H1 (cell line): Measurements from ENCODE around the gene NFKBIE. TPM values are rescaled to one million over a fixed set of nuclear protein-coding genes. Genes with fewer than 3 reads are reported as not detected.
A peak's percentile ranks its signal among the peaks of the same experiment; 100 is the strongest.

Source experiments
- CTCF ChIA-PET: fragments of 300-600 bp; sonication (Branson Sonifier 250); formaldehyde crosslinking; loops from one replicate; lab custom pipeline; 2021; ENCODE audit not compliant: partially characterized antibody; lab: Charles Lee
- POLR2A ChIA-PET: fragments of 300-600 bp; sonication (Branson Sonifier 250); formaldehyde crosslinking; loops from one replicate; lab custom pipeline; 2021; ENCODE audit warnings: inconsistent platforms; ENCODE audit not compliant: partially characterized antibody; lab: Charles Lee
- DNase-seq, 2 experiments: peaks; one replicate each; pipeline versions ENCODE4 v3.0.0 to v3.0.0-alpha.2; 2010 to 2022; ENCODE audit warnings: low spot score in 2 of 2, low read depth in 1 of 2, mixed read lengths in 1 of 2
- FAIRE-seq: peaks from 2 replicates; lab custom pipeline; 2011; peaks lifted over from hg19 to GRCh38; lab: Jason Lieb, UNC
- H2AFZ ChIP-seq: 2 replicates; pipeline ENCODE4 v1.8.1; 2012; ENCODE audit warnings: low read length, inconsistent platforms
- H2AK5ac ChIP-seq: 2 replicates; pipeline ENCODE4 v1.6.1; 2013; ENCODE audit warnings: low read depth, low read length
- H2BK120ac ChIP-seq: replicated peaks from 2 replicates; pipeline ENCODE3; 2013; ENCODE audit warnings: low read depth, low read length, inconsistent platforms
- H2BK12ac ChIP-seq: 2 replicates; pipeline ENCODE4 v1.6.1; 2013; ENCODE audit warnings: low read depth, low read length
- H2BK15ac ChIP-seq: 2 replicates; pipeline ENCODE4 v1.6.1; 2013; ENCODE audit warnings: low read length
- H2BK20ac ChIP-seq: 2 replicates; pipeline ENCODE4 v1.6.1; 2013; ENCODE audit warnings: low read length
- H2BK5ac ChIP-seq: 2 replicates; pipeline ENCODE4 v1.6.1; 2013; ENCODE audit warnings: low read depth, low read length
- H3K14ac ChIP-seq: 2 replicates; pipeline ENCODE4 v1.6.1; 2013; ENCODE audit warnings: inconsistent platforms; ENCODE audit not compliant: insufficient read length
- H3K18ac ChIP-seq: 2 replicates; pipeline ENCODE4 v1.6.1; 2013; ENCODE audit warnings: low read length; ENCODE audit errors: extremely low read depth
- H3K23ac ChIP-seq: 2 replicates; pipeline ENCODE4 v1.6.1; 2013; ENCODE audit warnings: inconsistent platforms; ENCODE audit not compliant: insufficient read length
- H3K23me2 ChIP-seq: 2 replicates; pipeline ENCODE4 v1.6.1; 2013; ENCODE audit warnings: low read depth, low read length
- H3K27ac ChIP-seq: 2 replicates; pipeline ENCODE4 v1.6.1; 2011; ENCODE audit warnings: low read depth, low read length, inconsistent platforms
- H3K27me3 ChIP-seq, 4 experiments: replicated peaks in 1 of 4; 1 replicate in 1 of 4; 2 replicates in 3 of 4; pipeline versions ENCODE4 v1.6.1 to v1.8.1; 2011 to 2013; ENCODE audit warnings: low read length in 3 of 4, mild to moderate bottlenecking in 3 of 4, inconsistent platforms in 2 of 4, mixed read lengths in 2 of 4, moderate library complexity in 1 of 4; ENCODE audit not compliant: control insufficient read depth in 3 of 4, insufficient read depth in 3 of 4; ENCODE audit errors: extremely low read depth in 1 of 4
- H3K36me3 ChIP-seq, 4 experiments: 2 replicates each; pipeline versions ENCODE4 v1.6.1 to v1.8.1; 2011 to 2013; ENCODE audit warnings: mild to moderate bottlenecking in 4 of 4, low read length in 3 of 4, moderate library complexity in 2 of 4, control low read depth in 1 of 4, inconsistent platforms in 1 of 4; ENCODE audit not compliant: insufficient read depth in 4 of 4, control insufficient read depth in 2 of 4
- H3K4ac ChIP-seq: replicated peaks from 2 replicates; pipeline ENCODE3; 2013; ENCODE audit warnings: low read length, low read depth, mixed read lengths, inconsistent platforms; ENCODE audit not compliant: insufficient read length
- H3K4me1 ChIP-seq, 4 experiments: replicated peaks in 1 of 4; 1 replicate in 1 of 4; 2 replicates in 3 of 4; pipeline versions ENCODE4 v1.6.1 to v1.8.1; 2011 to 2013; ENCODE audit warnings: low read length in 3 of 4, inconsistent platforms in 2 of 4, mixed read lengths in 1 of 4; ENCODE audit not compliant: insufficient read depth in 4 of 4, control insufficient read depth in 3 of 4
- H3K4me2 ChIP-seq, 2 experiments: 2 replicates each; pipeline versions ENCODE4 v1.6.1 to v1.8.1; 2011 to 2013; ENCODE audit warnings: low read depth in 2 of 2, low read length in 2 of 2, control low read depth in 1 of 2, inconsistent platforms in 1 of 2, mild to moderate bottlenecking in 1 of 2; ENCODE audit not compliant: insufficient read depth in 1 of 2
- H3K4me3 ChIP-seq, 4 experiments: fragments of 200-600, 300-600 bp in 1 of 4; sonication (generic), shearing (Covaris generic), sonication (Bioruptor Twin) in 1 of 4; 2 replicates each; pipeline versions ENCODE4 v1.5.1 to v1.8.1; 2011 to 2016; ENCODE audit warnings: low read length in 4 of 4, low read depth in 3 of 4, control low read depth in 2 of 4, inconsistent platforms in 2 of 4, mild to moderate bottlenecking in 2 of 4, mixed read lengths in 1 of 4, moderate library complexity in 1 of 4; ENCODE audit not compliant: insufficient read depth in 2 of 4; ENCODE audit errors: extremely low read depth in 1 of 4
- H3K56ac ChIP-seq: replicated peaks from 2 replicates; pipeline ENCODE3; 2013; ENCODE audit warnings: low read depth, mild to moderate bottlenecking, mixed read lengths, low read length, inconsistent platforms; ENCODE audit not compliant: insufficient read length
- H3K79me1 ChIP-seq: 2 replicates; pipeline ENCODE4 v1.6.1; 2013; ENCODE audit warnings: low read depth, low read length, control low read depth
- H3K79me2 ChIP-seq, 2 experiments: 2 replicates each; pipeline versions ENCODE4 v1.6.1 to v1.8.1; 2012 to 2013; ENCODE audit warnings: low read length in 2 of 2, mild to moderate bottlenecking in 2 of 2, inconsistent platforms in 1 of 2; ENCODE audit not compliant: insufficient read depth in 2 of 2, control insufficient read depth in 1 of 2
- H3K9ac ChIP-seq, 4 experiments: replicated peaks in 1 of 4; 1 replicate in 1 of 4; 2 replicates in 3 of 4; pipeline versions ENCODE4 v1.6.1 to v1.8.1; 2011 to 2013; ENCODE audit warnings: low read depth in 3 of 4, low read length in 3 of 4, control low read depth in 2 of 4, mild to moderate bottlenecking in 2 of 4, moderate library complexity in 2 of 4, inconsistent platforms in 1 of 4; ENCODE audit errors: extremely low read depth in 1 of 4
- H3K9me3 ChIP-seq, 2 experiments: 2 replicates each; pipeline versions ENCODE4 v1.6.1 to v1.8.1; 2012 to 2013; ENCODE audit warnings: mild to moderate bottlenecking in 2 of 2, moderate library complexity in 2 of 2, control low read depth in 1 of 2, inconsistent platforms in 1 of 2, low read depth in 1 of 2, low read length in 1 of 2, mixed read lengths in 1 of 2; ENCODE audit not compliant: insufficient read depth in 2 of 2
- H4K20me1 ChIP-seq, 2 experiments: replicated peaks in 1 of 2; 2 replicates each; pipeline versions ENCODE3 to v1.8.1; 2011 to 2013; ENCODE audit warnings: inconsistent platforms in 2 of 2, low read length in 2 of 2, mild to moderate bottlenecking in 1 of 2; ENCODE audit not compliant: insufficient read depth in 2 of 2, control insufficient read depth in 1 of 2
- H4K5ac ChIP-seq: 2 replicates; pipeline ENCODE4 v1.6.1; 2013; ENCODE audit warnings: low read length, low read depth, mixed read lengths, inconsistent platforms; ENCODE audit not compliant: insufficient read length
- H4K8ac ChIP-seq: 2 replicates; pipeline ENCODE4 v1.8.0; 2013; ENCODE audit warnings: mild to moderate bottlenecking, moderate library complexity, low read length, inconsistent platforms; ENCODE audit not compliant: insufficient read depth; ENCODE audit errors: extremely low read depth
- H4K91ac ChIP-seq: replicated peaks from 2 replicates; pipeline ENCODE3; 2013; ENCODE audit warnings: low read length, mixed read lengths, inconsistent platforms; ENCODE audit not compliant: insufficient read length
- JUND ChIP-seq: IDR thresholded peaks from 2 replicates; pipeline ENCODE4 v1.6.1; 2011; ENCODE audit warnings: mild to moderate bottlenecking, improper control_type of control experiment, low read length
- POLR2A ChIP-seq, 2 experiments: IDR thresholded peaks; 1 replicate in 1 of 2; 2 replicates in 1 of 2; pipeline ENCODE4 v1.6.1; 2011; ENCODE audit warnings: low read depth in 2 of 2, low read length in 2 of 2, mild to moderate bottlenecking in 2 of 2; ENCODE audit errors: control extremely low read depth in 1 of 2
- POLR2AphosphoS5 ChIP-seq: IDR thresholded peaks from 2 replicates; pipeline ENCODE4 v1.6.1; 2011; ENCODE audit warnings: low read depth, low read length
- WGBS, 2 experiments: shearing (Covaris generic) in 1 of 2; methylation state at CpG; one replicate each; pipeline versions ENCODE4 v1.1.6 to v1.1.7; 2013 to 2015; ENCODE audit warnings: low lambda C conversion rate in 2 of 2, mixed read lengths in 2 of 2, inconsistent platforms in 1 of 2, low coverage in 1 of 2, missing lambda C conversion rate in 1 of 2; ENCODE audit not compliant: insufficient replicate concordance in 2 of 2, insufficient coverage in 1 of 2, insufficient read length in 1 of 2; ENCODE audit errors: extremely low coverage in 1 of 2, missing lambda C conversion rate in 1 of 2; 5-methylcytosine and 5-hydroxymethylcytosine counted together
- polyA plus RNA-seq, 7 experiments: library from polyadenylated mRNA; depleted of rRNA in 3 of 7; stranded (reverse) in 5 of 7; unstranded in 2 of 7; fragments of >200 nt in 5 of 7; fragments of 200-250 nt in 2 of 7; gene quantifications; 1 replicate in 5 of 7; 2 replicates in 1 of 7; 4 replicates in 1 of 7; pipeline versions ENCODE4 v1.2.1 to v1.2.3, GENCODE V29; 2011 to 2013; ENCODE audit warnings: missing spikeins in 2 of 7, mixed read lengths in 2 of 7
- total RNA-seq: library from RNA; stranded (reverse); fragmentation: NEBNext Ultra II Directional; extraction: Animal tissue kit (Norgen Biotek cat#: 25700); gene quantifications from 2 replicates; pipeline ENCODE4 v1.2.1, GENCODE V29; 2021

NFKBIE gene
- total and polyA plus RNA-seq, 2 of the 8 experiments (the other 6 are each of a cell fraction or from before 2014, with no cell fraction given): 13.5 to 19.2 TPM

DNA sequence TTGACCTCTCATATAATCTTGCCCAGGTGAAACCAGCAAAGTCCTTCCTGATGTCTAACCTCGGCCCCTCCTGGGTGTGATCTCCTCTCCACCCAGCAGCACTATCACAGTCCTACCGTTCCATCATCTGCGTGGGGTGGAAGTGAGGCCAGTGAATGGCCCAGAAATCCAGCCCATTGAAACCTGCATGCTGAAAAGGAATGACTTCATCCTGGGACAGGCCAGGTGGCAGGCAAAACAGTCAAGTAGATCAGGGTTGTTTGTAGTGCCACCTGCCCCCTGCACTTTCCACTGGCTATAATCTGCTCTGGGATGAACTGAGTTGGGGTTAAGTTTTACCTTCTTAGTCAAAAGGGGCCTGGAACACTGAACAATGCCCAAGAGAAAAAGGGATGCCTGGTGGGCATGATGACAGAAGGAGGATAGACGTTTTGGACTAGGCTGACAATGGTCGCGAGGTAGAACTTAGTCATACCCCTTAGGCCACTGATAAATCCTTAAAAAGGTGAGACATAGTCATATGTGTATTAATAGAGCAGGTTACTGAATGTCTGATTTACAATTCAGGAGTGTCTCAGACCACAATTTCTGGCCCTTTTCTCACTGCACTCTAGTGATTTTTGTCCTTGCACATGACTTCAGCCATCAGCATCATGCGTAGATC, 26.5 kb downstream of the NFKBIE start:
- Histone ChIP-seq H3K23me2 (peaks cover 4% of the 10 kb centered on the region; the same call in 1 of the 2 replicates), H3K4me2 (peak overlapping the region; percentile 25 to 84; a peak in 1 of 4 replicates), H2AFZ (no peak overlapping the region), H3K18ac (no peak overlapping the region), H2BK5ac (no peak overlapping the region), H2BK120ac (no peak overlapping the region), H3K27ac (no peak overlapping the region), H3K4me1 (peaks cover 4 to 13% (median 9%) of the 10 kb centered on the region in 4 experiments; a peak in 6 of 7 replicates), H4K20me1 (peaks cover 2% of the 10 kb centered on the region in 2 experiments), H3K9ac (no peak overlapping the region), H3K14ac (no peak overlapping the region), H2BK15ac (no peak overlapping the region), H4K91ac (no peak overlapping the region), H4K8ac (no peak overlapping the region), H2BK20ac (no peak overlapping the region), H3K27me3 (no peaks in the 10 kb centered on the region; a peak in 1 of 7 replicates), H4K5ac (no peak overlapping the region), H3K23ac (no peak overlapping the region), H3K4ac (no peak overlapping the region), H3K4me3 (no peak overlapping the region), H3K36me3 (peaks cover 6 to 11% (median 8%) of the 10 kb centered on the region in 4 experiments; a peak in 6 of 8 replicates), H2BK12ac (no peak overlapping the region), H2AK5ac (0 out of 2 replicates have a peak overlapping the region, but pooled peaks have one; percentile 6), H3K79me1 (no peaks in the 10 kb centered on the region), H3K9me3 (no peaks in the 10 kb centered on the region), H3K79me2 (no peaks in the 10 kb centered on the region), H3K56ac (no peak overlapping the region)
- ChIA-PET CTCF (interaction anchor here (0.7 to 5.6 kb wide), 6 partner anchors 8 to 143 kb away, joined by 3 to 129 read pairs (median 3); partner anchors contain the start of genes HSP90AB1 and SLC29A1), POLR2A (interaction anchor here (1.0 to 21.0 kb wide), 6 partner anchors 7 to 66 kb away, joined by 3 to 581 read pairs (median 49); partner anchors contain the start of genes HSP90AB1, SLC29A1 and SLC35B2)
- FAIRE-seq (no peak), DNase-seq (no peak)
- peak; percentile 38 to 40; a peak in 2 of 3 replicates for TF ChIP-seq POLR2A (IDR thresholded peaks at IDR 0.05; ENCODE audit: control extremely low read depth in 1 of 2, low read depth in 2 of 2, low read length in 2 of 2)
- TF ChIP-seq JUND: no peak
- TF ChIP-seq POLR2AphosphoS5: peak; percentile 55; the same call in 1 of the 2 replicates
- WGBS, 2 experiments: 77% methylated on average over 7 of the region's 7 CpGs; no CpG with 5 or more reads in 1 of the 2 experiments
